ENCODE results near the gene NTNG1.

- TF ChIP-seq NRF1 (conservative IDR thresholded peaks at IDR 0.05; ENCODE audit: low read depth, low read length) (no peak), BACH1 (IDR thresholded peaks at IDR 0.05; ENCODE audit: borderline replicate concordance) (no peak), CTCF (IDR thresholded peaks at IDR 0.05 in 2 of 3, conservative IDR thresholded peaks at IDR 0.05 in 1 of 3; ENCODE audit: control insufficient read depth in 2 of 3, extremely low read depth in 1 of 3, insufficient read depth in 1 of 3, low read depth in 3 of 3, low read length in 3 of 3) (no peak), EZH2 (IDR thresholded peaks at IDR 0.05; ENCODE audit: borderline replicate concordance, control insufficient read depth, low read depth, low read length) (no peak), SMC3 (IDR thresholded peaks at IDR 0.05; ENCODE audit: borderline replicate concordance, low read length) (no peak), NFYA (IDR thresholded peaks at IDR 0.05; ENCODE audit: borderline replicate concordance, low read depth, low read length) (no peak), E4F1 (IDR thresholded peaks at IDR 0.05; ENCODE audit: borderline replicate concordance, partially characterized antibody) (no peak), HDAC2 (IDR thresholded peaks at IDR 0.05) (no peak), NFIC (IDR thresholded peaks at IDR 0.05; ENCODE audit: low read depth, low read length) (no peak), CBX5 (IDR thresholded peaks at IDR 0.05; ENCODE audit: low read depth) (no peak), PRDM15 (CRISPR knock-in tag; IDR thresholded peaks at IDR 0.05) (no peak), RCOR1 (conservative IDR thresholded peaks at IDR 0.05; ENCODE audit: low read depth, low read length) (no peak), POLR2A (IDR thresholded peaks at IDR 0.05; ENCODE audit: low read depth, low read length) (no peak), FOXM1 (IDR thresholded peaks at IDR 0.05; ENCODE audit: low read depth, low read length) (no peak)
Observed at GRCh38 chr1:107419003-107419402, 278.2 kb downstream of the NTNG1 start.
